Measurements from ENCODE around the gene TMEM50A.
"Not testable (repeated sequence)": the region's sequence is repeated elsewhere in the genome, so short reads cannot be mapped to it uniquely, and the experiment has no call there.

The TMEM50A gene

GRCh38 chr1:25338188-25338981 lies at the start of gene TMEM50A:
Gene TMEM50A (plus strand): TSS chr1:25338334. CDS start chr1:25340487, 2,153 bp downstream.
- no peak for TF ChIP-seq CTCF (IDR thresholded peaks at IDR 0.05; ENCODE audit: poor library complexity, severe bottlenecking)
- H3K4me3 ChIP-seq (ENCODE audit: severe bottlenecking), result peak within 1 kb of the TSS; percentile 90
- peak within 1 kb of the TSS; percentile 92 for H3K27ac ChIP-seq (ENCODE audit: poor library complexity, severe bottlenecking)
- no peaks in the 10 kb centered on the region for H3K9me3 ChIP-seq (ENCODE audit: severe bottlenecking)
- H3K27me3 ChIP-seq (ENCODE audit: insufficient read depth, poor library complexity, severe bottlenecking), result no peaks in the 10 kb centered on the region
- peaks cover 17% of the 10 kb centered on the region for H3K4me1 ChIP-seq (ENCODE audit: insufficient read depth, poor library complexity, severe bottlenecking)
- peaks cover 31% of the 10 kb centered on the region for H3K36me3 ChIP-seq (ENCODE audit: low read depth)
- DNase-seq (ENCODE audit: low spot score) (peak; percentile 85), ATAC-seq (ENCODE audit: low read depth) (peak; percentile 73)

- DNase-seq (ENCODE audit: low spot score); H3K36me3 ChIP-seq (ENCODE audit: low read depth); H3K9me3 ChIP-seq (ENCODE audit: severe bottlenecking); H3K27me3 ChIP-seq (ENCODE audit: insufficient read depth, poor library complexity, severe bottlenecking); H3K27ac ChIP-seq (ENCODE audit: poor library complexity, severe bottlenecking); H3K4me1 ChIP-seq (ENCODE audit: insufficient read depth, poor library complexity, severe bottlenecking); H3K4me3 ChIP-seq (ENCODE audit: severe bottlenecking): not testable (repeated sequence)
- ATAC-seq (ENCODE audit: low read depth), result peak; percentile 61; the same call in 2 of the 3 replicates
Measured at GRCh38 chr1:25288573-25289101, 49.5 kb upstream of the TMEM50A start.

- not testable (repeated sequence) for H3K4me3 ChIP-seq (ENCODE audit: severe bottlenecking); H3K4me1 ChIP-seq (ENCODE audit: insufficient read depth, poor library complexity, severe bottlenecking); H3K27ac ChIP-seq (ENCODE audit: poor library complexity, severe bottlenecking); H3K9me3 ChIP-seq (ENCODE audit: severe bottlenecking); H3K36me3 ChIP-seq (ENCODE audit: low read depth); DNase-seq (ENCODE audit: low spot score); H3K27me3 ChIP-seq (ENCODE audit: insufficient read depth, poor library complexity, severe bottlenecking)
- TF ChIP-seq CTCF (IDR thresholded peaks at IDR 0.05; ENCODE audit: poor library complexity, severe bottlenecking), result peak; percentile 25
- peak; percentile 52 for ATAC-seq (ENCODE audit: low read depth)
Measured at GRCh38 chr1:25290043-25290442, 48.1 kb upstream of the TMEM50A start.

- not testable (repeated sequence) for H3K4me3 ChIP-seq (ENCODE audit: severe bottlenecking); DNase-seq (ENCODE audit: low spot score); H3K27ac ChIP-seq (ENCODE audit: poor library complexity, severe bottlenecking); H3K27me3 ChIP-seq (ENCODE audit: insufficient read depth, poor library complexity, severe bottlenecking); H3K36me3 ChIP-seq (ENCODE audit: low read depth); H3K9me3 ChIP-seq (ENCODE audit: severe bottlenecking); H3K4me1 ChIP-seq (ENCODE audit: insufficient read depth, poor library complexity, severe bottlenecking); ATAC-seq (ENCODE audit: low read depth)
Measured at GRCh38 chr1:25293426-25293825, 44.7 kb upstream of the TMEM50A start.

- not testable (repeated sequence) for H3K4me3 ChIP-seq (ENCODE audit: severe bottlenecking); ATAC-seq (ENCODE audit: low read depth); H3K4me1 ChIP-seq (ENCODE audit: insufficient read depth, poor library complexity, severe bottlenecking); H3K27me3 ChIP-seq (ENCODE audit: insufficient read depth, poor library complexity, severe bottlenecking); H3K36me3 ChIP-seq (ENCODE audit: low read depth); H3K9me3 ChIP-seq (ENCODE audit: severe bottlenecking); H3K27ac ChIP-seq (ENCODE audit: poor library complexity, severe bottlenecking); DNase-seq (ENCODE audit: low spot score)
Measured at GRCh38 chr1:25294889-25295826, 43.0 kb upstream of the TMEM50A start.

GRCh38 chr1:25296501-25296900 lies 41.6 kb upstream of the TMEM50A start:
- not testable (repeated sequence) for DNase-seq (ENCODE audit: low spot score)

GRCh38 chr1:25300729-25301128 lies 37.4 kb upstream of the TMEM50A start:
- not testable (repeated sequence) for H3K4me3 ChIP-seq (ENCODE audit: severe bottlenecking); H3K9me3 ChIP-seq (ENCODE audit: severe bottlenecking); H3K4me1 ChIP-seq (ENCODE audit: insufficient read depth, poor library complexity, severe bottlenecking); ATAC-seq (ENCODE audit: low read depth); H3K36me3 ChIP-seq (ENCODE audit: low read depth); DNase-seq (ENCODE audit: low spot score); H3K27me3 ChIP-seq (ENCODE audit: insufficient read depth, poor library complexity, severe bottlenecking); H3K27ac ChIP-seq (ENCODE audit: poor library complexity, severe bottlenecking)

More at GRCh38 chr1:25296501-25296900, 41.6 kb upstream of the TMEM50A start:
- H3K4me1 ChIP-seq (ENCODE audit: insufficient read depth, poor library complexity, severe bottlenecking); ATAC-seq (ENCODE audit: low read depth); H3K36me3 ChIP-seq (ENCODE audit: low read depth); H3K9me3 ChIP-seq (ENCODE audit: severe bottlenecking); H3K27me3 ChIP-seq (ENCODE audit: insufficient read depth, poor library complexity, severe bottlenecking); H3K27ac ChIP-seq (ENCODE audit: poor library complexity, severe bottlenecking); H3K4me3 ChIP-seq (ENCODE audit: severe bottlenecking): not testable (repeated sequence)

GRCh38 chr1:25302330-25302729 lies 35.8 kb upstream of the TMEM50A start:
- H3K27me3 ChIP-seq (ENCODE audit: insufficient read depth, poor library complexity, severe bottlenecking); H3K27ac ChIP-seq (ENCODE audit: poor library complexity, severe bottlenecking); DNase-seq (ENCODE audit: low spot score); H3K4me1 ChIP-seq (ENCODE audit: insufficient read depth, poor library complexity, severe bottlenecking); H3K9me3 ChIP-seq (ENCODE audit: severe bottlenecking); H3K36me3 ChIP-seq (ENCODE audit: low read depth); ATAC-seq (ENCODE audit: low read depth); H3K4me3 ChIP-seq (ENCODE audit: severe bottlenecking): not testable (repeated sequence)

- H3K4me3 ChIP-seq (ENCODE audit: severe bottlenecking); H3K27ac ChIP-seq (ENCODE audit: poor library complexity, severe bottlenecking); DNase-seq (ENCODE audit: low spot score); H3K36me3 ChIP-seq (ENCODE audit: low read depth); H3K27me3 ChIP-seq (ENCODE audit: insufficient read depth, poor library complexity, severe bottlenecking); H3K4me1 ChIP-seq (ENCODE audit: insufficient read depth, poor library complexity, severe bottlenecking); H3K9me3 ChIP-seq (ENCODE audit: severe bottlenecking); ATAC-seq (ENCODE audit: low read depth): not testable (repeated sequence)
Measured at GRCh38 chr1:25304936-25305335, 33.2 kb upstream of the TMEM50A start.

Data from RWPE2 (cell line).